GM23248 (cell line): ENCODE measurements around the gene ERVMER34-1. TPM values are rescaled to one million over a fixed set of nuclear protein-coding genes. Genes with fewer than 3 reads are reported as not detected.
A peak's percentile ranks its signal among the peaks of the same experiment; 100 is the strongest.

ENCODE experiments used
- DNase-seq: peaks from one replicate; pipeline ENCODE4 v3.0.0-alpha.2; 2015
- H2AFZ ChIP-seq: fragments of 200-600 bp; sonication (generic); 2 replicates; pipeline ENCODE4 v1.6.1; 2016; ENCODE audit warnings: antibody characterized with exemption
- H3F3A ChIP-seq: fragments of 200-600 bp; sonication (generic); 2 replicates; pipeline ENCODE4 v1.6.1; 2016; ENCODE audit warnings: mild to moderate bottlenecking, antibody characterized with exemption, mixed run types; ENCODE audit not compliant: insufficient read depth
- H3K27ac ChIP-seq: fragments of 200-600 bp; sonication (generic); 2 replicates; pipeline ENCODE4 v1.5.1; 2016; ENCODE audit warnings: mild to moderate bottlenecking
- H3K27me3 ChIP-seq: fragments of 200-600 bp; sonication (generic); replicated peaks from 2 replicates; pipeline ENCODE4 v1.6.1; 2016; ENCODE audit warnings: mild to moderate bottlenecking; ENCODE audit not compliant: insufficient read depth
- H3K36me3 ChIP-seq: fragments of 200-600 bp; sonication (generic); 2 replicates; pipeline ENCODE4 v1.6.1; 2016; ENCODE audit warnings: low read depth, mild to moderate bottlenecking
- H3K4me1 ChIP-seq: fragments of 200-600 bp; sonication (generic); 2 replicates; pipeline ENCODE4 v1.6.1; 2016; ENCODE audit warnings: mild to moderate bottlenecking; ENCODE audit not compliant: insufficient read depth
- H3K4me2 ChIP-seq: fragments of 200-600 bp; sonication (generic); one replicate; pipeline ENCODE4 v1.6.1; 2016; ENCODE audit warnings: mild to moderate bottlenecking; ENCODE audit not compliant: unreplicated experiment
- H3K4me3 ChIP-seq: fragments of 200-600 bp; sonication (generic); 2 replicates; pipeline ENCODE4 v1.5.1; 2016; ENCODE audit warnings: mild to moderate bottlenecking
- H3K79me2 ChIP-seq: fragments of 200-600 bp; sonication (generic); 2 replicates; pipeline ENCODE4 v1.6.1; 2016; ENCODE audit warnings: mild to moderate bottlenecking; ENCODE audit not compliant: insufficient read depth
- H3K9ac ChIP-seq: fragments of 200-600 bp; sonication (generic); 2 replicates; pipeline ENCODE4 v1.6.1; 2016; ENCODE audit warnings: mild to moderate bottlenecking
- H3K9me2 ChIP-seq: fragments of 200-600 bp; sonication (generic); 2 replicates; pipeline ENCODE4 v1.6.1; 2016; ENCODE audit warnings: mixed run types, mild to moderate bottlenecking, moderate library complexity; ENCODE audit not compliant: insufficient read depth
- H3K9me3 ChIP-seq: fragments of 200-600 bp; sonication (generic); one replicate; pipeline ENCODE4 v1.6.1; 2017; ENCODE audit warnings: low read depth
- H4K20me1 ChIP-seq: fragments of 200-600 bp; sonication (generic); 2 replicates; pipeline ENCODE4 v1.6.0; 2016; ENCODE audit not compliant: insufficient read depth
- EZH2 ChIP-seq: fragments of 200-600 bp; sonication (generic); IDR thresholded peaks from 2 replicates; pipeline ENCODE4 v1.6.1; 2018; ENCODE audit warnings: antibody characterized with exemption, mild to moderate bottlenecking; ENCODE audit not compliant: insufficient read depth, poor library complexity, severe bottlenecking
- EZH2phosphoT487 ChIP-seq: fragments of 200-600 bp; sonication (generic); IDR thresholded peaks from 2 replicates; pipeline ENCODE4 v1.6.1; 2018; ENCODE audit warnings: antibody characterized with exemption, moderate library complexity, mild to moderate bottlenecking, low read depth; ENCODE audit not compliant: insufficient read depth
- WGBS, 2 experiments: methylation state at CpG; one replicate each; pipeline ENCODE4 v1.1.6; 2015 to 2017; ENCODE audit warnings: low lambda C conversion rate in 2 of 2, low coverage in 1 of 2; ENCODE audit errors: missing lambda C conversion rate in 2 of 2; 5-methylcytosine and 5-hydroxymethylcytosine counted together
- in situ Hi-C: fragments of 300-500 bp; cut with MboI; formaldehyde crosslinking; loops from 2 replicates; pipeline ENCODE4 v1.15.0; 2020
- polyA plus RNA-seq: library from polyadenylated mRNA; unstranded; fragments of >200 nt; fragmentation: Nextera tagmentation; extraction: Ambion mirVana; gene quantifications from 2 replicates; pipeline ENCODE4 v1.2.1, GENCODE V29; 2016
- total RNA-seq: library from RNA; depleted of rRNA; stranded (reverse); fragments of >200 nt; shearing (Covaris generic); gene quantifications from 2 replicates; pipeline ENCODE4 v1.2.3, GENCODE V29; 2014

ERVMER34-1 gene
- total and polyA plus RNA-seq, 2 experiments from 2014 or later, result not detected

- in situ Hi-C loops, result no loop called here
- H4K20me1 ChIP-seq, result no peaks in the 10 kb centered on the region
These were observed 42.1 kb downstream of the ERVMER34-1 start for GRCh38 chr4:52709155-52709554.

GRCh38 chr4:52704661-52705060, 46.6 kb downstream of the ERVMER34-1 start:
- Histone ChIP-seq H3K9me3 (no peaks in the 10 kb centered on the region), H2AFZ (no peak overlapping the region), H3K4me2 (no peak overlapping the region), H3K27me3 (no peaks in the 10 kb centered on the region), H3K9me2 (no peaks in the 10 kb centered on the region), H3K36me3 (no peaks in the 10 kb centered on the region), H3K9ac (no peak overlapping the region), H3F3A (no peaks in the 10 kb centered on the region), H4K20me1 (no peaks in the 10 kb centered on the region), H3K4me3 (no peak overlapping the region), H3K27ac (no peak overlapping the region), H3K79me2 (no peaks in the 10 kb centered on the region), H3K4me1 (no peaks in the 10 kb centered on the region)
- in situ Hi-C loops, result no loop called here
- 65 to 77% methylated on average over 3 of the region's 3 CpGs for WGBS, 2 experiments
- no peak for DNase-seq
- TF ChIP-seq EZH2phosphoT487, result no peak
- no peak for TF ChIP-seq EZH2

More at GRCh38 chr4:52709155-52709554, 42.1 kb downstream of the ERVMER34-1 start:
- Histone ChIP-seq H3K9me2 (no peaks in the 10 kb centered on the region), H3K36me3 (peaks cover 5% of the 10 kb centered on the region), H2AFZ (no peak overlapping the region), H3K4me3 (no peak overlapping the region), H3K27ac (no peak overlapping the region), H3K4me1 (no peaks in the 10 kb centered on the region), H3K27me3 (no peaks in the 10 kb centered on the region), H3K9ac (no peak overlapping the region), H3F3A (peaks cover 5% of the 10 kb centered on the region; the same call in 1 of the 2 replicates), H3K4me2 (no peak overlapping the region), H3K79me2 (0 out of 2 replicates have a peak, but pooled peaks cover 5% of the 10 kb centered on the region), H3K9me3 (no peaks in the 10 kb centered on the region)
- no peak for TF ChIP-seq EZH2
- TF ChIP-seq EZH2phosphoT487, result no peak
- DNase-seq, result no peak

GRCh38 chr4:52704133-52704532, 47.1 kb downstream of the ERVMER34-1 start:
- Histone ChIP-seq H3K36me3 (no peaks in the 10 kb centered on the region), H3K4me1 (no peaks in the 10 kb centered on the region), H4K20me1 (no peaks in the 10 kb centered on the region), H3K9me2 (no peaks in the 10 kb centered on the region), H2AFZ (no peak overlapping the region), H3K9ac (no peak overlapping the region), H3K4me2 (no peak overlapping the region), H3K4me3 (no peak overlapping the region), H3K27ac (no peak overlapping the region), H3K27me3 (no peaks in the 10 kb centered on the region), H3K79me2 (no peaks in the 10 kb centered on the region), H3K9me3 (no peaks in the 10 kb centered on the region), H3F3A (no peaks in the 10 kb centered on the region)
- TF ChIP-seq EZH2, result no peak
- no peak for TF ChIP-seq EZH2phosphoT487
- 0 to 6% methylated on average over 1 of the region's 1 CpG for WGBS, 2 experiments
- in situ Hi-C loops, result no loop called here
- DNase-seq, result peak; percentile 56

- H3K27ac ChIP-seq, result no peak overlapping the region
- H3K27me3 ChIP-seq, result no peaks in the 10 kb centered on the region
- no peak for DNase-seq
- no peaks in the 10 kb centered on the region for H4K20me1 ChIP-seq
- peaks cover 7% of the 10 kb centered on the region; the same call in 1 of the 2 replicates for H3F3A ChIP-seq
- H3K79me2 ChIP-seq, result no peaks in the 10 kb centered on the region
- no peaks in the 10 kb centered on the region for H3K9me2 ChIP-seq
- no peaks in the 10 kb centered on the region for H3K9me3 ChIP-seq
- 85 to 90% methylated on average over 3 of the region's 3 CpGs for WGBS, 2 experiments
- H3K4me2 ChIP-seq, result no peak overlapping the region
- no peaks in the 10 kb centered on the region for H3K36me3 ChIP-seq
- no peak for TF ChIP-seq EZH2phosphoT487
- TF ChIP-seq EZH2, result no peak
- no peak overlapping the region for H3K4me3 ChIP-seq
- in situ Hi-C loops, result no loop called here
- H2AFZ ChIP-seq, result no peak overlapping the region
- H3K4me1 ChIP-seq, result no peaks in the 10 kb centered on the region
- no peak overlapping the region for H3K9ac ChIP-seq
These were observed 50.0 kb downstream of the ERVMER34-1 start for GRCh38 chr4:52701207-52701606.

- H3K4me3 ChIP-seq, result no peak overlapping the region
- H3F3A ChIP-seq, result peaks cover 7% of the 10 kb centered on the region; the same call in 1 of the 2 replicates
- H4K20me1 ChIP-seq, result no peaks in the 10 kb centered on the region
- no peaks in the 10 kb centered on the region for H3K9me3 ChIP-seq
- H3K9ac ChIP-seq, result no peak overlapping the region
- in situ Hi-C loops, result no loop called here
- no peaks in the 10 kb centered on the region for H3K79me2 ChIP-seq
- no peaks in the 10 kb centered on the region for H3K36me3 ChIP-seq
- H2AFZ ChIP-seq, result no peak overlapping the region
- TF ChIP-seq EZH2 (no peak), EZH2phosphoT487 (no peak)
- H3K27me3 ChIP-seq, result no peaks in the 10 kb centered on the region
- no peak overlapping the region for H3K4me2 ChIP-seq
- no peaks in the 10 kb centered on the region for H3K9me2 ChIP-seq
- no peaks in the 10 kb centered on the region for H3K4me1 ChIP-seq
- 31 to 40% methylated on average over 2 of the region's 2 CpGs for whole genome bisulfite sequencing, 2 experiments
- DNase-seq, result no peak
- no peak overlapping the region for H3K27ac ChIP-seq
These were observed 56.3 kb downstream of the ERVMER34-1 start for GRCh38 chr4:52694936-52695335.
